Measurements from ENCODE around the gene HUS1. TPM values are rescaled to one million over a fixed set of nuclear protein-coding genes. Genes with fewer than 3 reads are reported as not detected.
"Not testable (repeated sequence)": the region's sequence is repeated elsewhere in the genome, so short reads cannot be mapped to it uniquely, and the experiment has no call there.

Gene HUS1
- total RNA-seq, 2 experiments from 2014 or later = 37.1 to 43.5 TPM

GRCh38 chr7:47931005-47932004 lies 48.1 kb downstream of the HUS1 start:
- ChIA-PET CTCF (interaction anchor here (2.9 kb wide), 1 partner anchor 14 kb away, joined by 14 read pairs; no protein-coding TSS in a partner anchor), POLR2A (no interaction called here)
- no peaks in the 10 kb centered on the region for H3K27me3 Mint-ChIP-seq
- no peak overlapping the region for H3K27ac Mint-ChIP-seq
- DNase-seq (no peak), ATAC-seq (no peak)
- H3K36me3 Mint-ChIP-seq (ENCODE audit: low read depth) = no peaks in the 10 kb centered on the region
- intact Hi-C loops (cut with micrococcal nuclease) = loop anchor here (10.0 kb wide), 1 partner anchor 57 kb away; no protein-coding TSS in a partner anchor
- no peak for TF ChIP-seq CTCF (IDR thresholded peaks at IDR 0.05)
- H3K4me1 Mint-ChIP-seq (ENCODE audit: low read depth) = no peaks in the 10 kb centered on the region
- peaks cover under 1% of the 10 kb centered on the region for H3K9me3 Mint-ChIP-seq
- no peak overlapping the region for H3K4me3 Mint-ChIP-seq

- no peak overlapping the region for H3K4me3 Mint-ChIP-seq
- TF ChIP-seq CTCF (IDR thresholded peaks at IDR 0.05) = no peak
- H3K9me3 Mint-ChIP-seq = peaks cover 6% of the 10 kb centered on the region
- intact Hi-C loops (cut with micrococcal nuclease) = no loop called here
- no peak for DNase-seq
- H3K27me3 Mint-ChIP-seq = no peaks in the 10 kb centered on the region
- H3K36me3 Mint-ChIP-seq (ENCODE audit: low read depth) = no peaks in the 10 kb centered on the region
- ChIA-PET POLR2A (no interaction called here), CTCF (no interaction called here)
- no peaks in the 10 kb centered on the region for H3K4me1 Mint-ChIP-seq (ENCODE audit: low read depth)
- ATAC-seq = no peak
- H3K27ac Mint-ChIP-seq = no peak overlapping the region
Observed at GRCh38 chr7:47924266-47924665, 55.1 kb downstream of the HUS1 start.

- ATAC-seq; H3K4me3 Mint-ChIP-seq; CTCF ChIA-PET; DNase-seq; H3K27ac Mint-ChIP-seq; POLR2A ChIA-PET; H3K9me3 Mint-ChIP-seq; H3K27me3 Mint-ChIP-seq; intact Hi-C loops (cut with micrococcal nuclease); H3K36me3 Mint-ChIP-seq (ENCODE audit: low read depth); H3K4me1 Mint-ChIP-seq (ENCODE audit: low read depth): not testable (repeated sequence)
Observed at GRCh38 chr7:47923081-47923875, 56.1 kb downstream of the HUS1 start.

- POLR2A ChIA-PET = interaction anchor here (0.7 kb wide), 1 partner anchor 158 kb away, joined by 4 read pairs; no protein-coding TSS in a partner anchor
- H3K9me3 Mint-ChIP-seq; H3K4me3 Mint-ChIP-seq; H3K27me3 Mint-ChIP-seq; CTCF ChIA-PET; ATAC-seq; intact Hi-C loops (cut with micrococcal nuclease); H3K36me3 Mint-ChIP-seq (ENCODE audit: low read depth); H3K27ac Mint-ChIP-seq; H3K4me1 Mint-ChIP-seq (ENCODE audit: low read depth); DNase-seq: not testable (repeated sequence)
Observed at GRCh38 chr7:47916514-47916913, 62.9 kb downstream of the HUS1 start.

DNA sequence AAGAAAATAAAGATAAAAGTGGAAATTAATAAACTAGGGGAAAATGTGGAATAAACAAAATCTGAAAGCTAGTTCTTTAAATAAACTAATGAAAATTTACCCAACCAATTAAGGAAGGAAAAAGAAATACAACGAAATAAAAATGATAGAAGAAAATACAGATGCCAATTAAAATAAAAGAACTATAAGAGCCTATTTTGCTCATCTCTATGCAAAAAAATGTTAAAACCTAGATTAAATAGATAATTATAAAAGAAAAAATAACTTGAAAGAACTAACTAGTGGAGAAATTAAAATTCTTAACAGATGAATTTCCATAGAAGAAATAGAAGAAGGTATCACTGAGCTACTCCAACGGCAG lies 63.8 kb downstream of the HUS1 start:
- CTCF ChIA-PET = no interaction called here
- H3K36me3 Mint-ChIP-seq (ENCODE audit: low read depth) = no peaks in the 10 kb centered on the region
- H3K4me1 Mint-ChIP-seq (ENCODE audit: low read depth) = no peaks in the 10 kb centered on the region
- DNase-seq = no peak
- H3K27ac Mint-ChIP-seq = no peak overlapping the region
- no peak for TF ChIP-seq CTCF (IDR thresholded peaks at IDR 0.05)
- H3K4me3 Mint-ChIP-seq = no peak overlapping the region
- no peaks in the 10 kb centered on the region for H3K9me3 Mint-ChIP-seq
- intact Hi-C loops (cut with micrococcal nuclease) = no loop called here
- POLR2A ChIA-PET = no interaction called here
- no peak for ATAC-seq
- H3K27me3 Mint-ChIP-seq = peaks cover 9% of the 10 kb centered on the region

Measured in activated CD8-positive, alpha-beta T cell treated with anti-CD3 and anti-CD28 coated beads for 36 hours (primary cell).